Fibroblast of skin of abdomen (primary cell): ENCODE measurements around the gene ZFAND4. TPM values are rescaled to one million over a fixed set of nuclear protein-coding genes. Genes with fewer than 3 reads are reported as not detected.
"Not testable (repeated sequence)": the region's sequence is repeated elsewhere in the genome, so short reads cannot be mapped to it uniquely, and the experiment has no call there.

ENCODE experiments used
- DNase-seq: peaks from one replicate; pipeline ENCODE4 v3.0.0-alpha.2; 2013
- polyA plus RNA-seq, 2 experiments: library from polyadenylated mRNA; unstranded; fragments of 120-200 nt; gene quantifications; one replicate each; pipeline ENCODE4 v1.2.1, GENCODE V29; 2013; ENCODE audit not compliant: insufficient read length in 2 of 2

The ZFAND4 gene
- 5.6 TPM for polyA plus RNA-seq (2013, experiment 1 of 2; ENCODE audit: insufficient read length)
- polyA plus RNA-seq (2013, experiment 2 of 2; ENCODE audit: insufficient read length): 5.4 TPM

- DNase-seq: peak; percentile 97
These were observed at the start of gene ZFAND4 for GRCh38 chr10:45672181-45673073. Gene ZFAND4, minus strand, starts transcription at chr10:45672772. Its CDS starts 9,047 bp downstream, at chr10:45663725.

- not testable (repeated sequence) for DNase-seq
These were observed 48.9 kb upstream of the ZFAND4 start for GRCh38 chr10:45721503-45721902.

GRCh38 chr10:45717642-45718041, 45.1 kb upstream of the ZFAND4 start:
- not testable (repeated sequence) for DNase-seq

- DNase-seq: not testable (repeated sequence)
These were observed 44.5 kb upstream of the ZFAND4 start for GRCh38 chr10:45717053-45717452.

GRCh38 chr10:45711223-45711622, 38.7 kb upstream of the ZFAND4 start:
- not testable (repeated sequence) for DNase-seq

GRCh38 chr10:45710200-45710796, 37.7 kb upstream of the ZFAND4 start:
- DNase-seq: not testable (repeated sequence)

- DNase-seq: not testable (repeated sequence)
These were observed 5.9 kb upstream of the ZFAND4 start for GRCh38 chr10:45678467-45678866.

- DNase-seq: no peak
These were observed 2.8 kb upstream of the ZFAND4 start for GRCh38 chr10:45675388-45675787.

GRCh38 chr10:45673074-45673648, 589 bp upstream of the ZFAND4 start:
- DNase-seq: peak; percentile 2

- not testable (repeated sequence) for DNase-seq
These were observed 1.3 kb downstream of the ZFAND4 start for GRCh38 chr10:45671300-45671699.

- DNase-seq: not testable (repeated sequence)
These were observed 2.7 kb downstream of the ZFAND4 start for GRCh38 chr10:45669897-45670296.

- no peak for DNase-seq
These were observed 11.6 kb downstream of the ZFAND4 start for GRCh38 chr10:45660876-45661411.

GRCh38 chr10:45657033-45657926, 15.3 kb downstream of the ZFAND4 start:
- DNase-seq: no peak

GRCh38 chr10:45655219-45655618, 17.4 kb downstream of the ZFAND4 start:
- no peak for DNase-seq

GRCh38 chr10:45654753-45655141, 17.8 kb downstream of the ZFAND4 start:
- not testable (repeated sequence) for DNase-seq

GRCh38 chr10:45653454-45653853, 19.1 kb downstream of the ZFAND4 start:
- no peak for DNase-seq

GRCh38 chr10:45652511-45652910, 20.1 kb downstream of the ZFAND4 start:
- DNase-seq: no peak

GRCh38 chr10:45649296-45649695, 23.3 kb downstream of the ZFAND4 start:
- DNase-seq: no peak

GRCh38 chr10:45647118-45647517, 25.5 kb downstream of the ZFAND4 start:
- DNase-seq: no peak

- DNase-seq: no peak
These were observed 26.1 kb downstream of the ZFAND4 start for GRCh38 chr10:45646384-45647050.

GRCh38 chr10:45644527-45644926, 28.0 kb downstream of the ZFAND4 start:
- no peak for DNase-seq
